Tibial artery (tissue), 4 donors: ENCODE measurements around the gene UBASH3B.

Source experiments
- DNase-seq, 2 donors: peaks; one replicate each; pipeline ENCODE4 v3.0.0-alpha.2; 2019
- H3K27ac ChIP-seq, 2 donors: fragments of 200-600 bp; sonication (generic) in 1 of 2; 1 replicate in 1 of 2; 2 replicates in 1 of 2; pipeline ENCODE4 v1.5.1; 2018 to 2019; ENCODE audit warnings: mild to moderate bottlenecking in 1 of 2
- H3K27me3 ChIP-seq, 2 donors: fragments of 200-600 bp; sonication (generic) in 1 of 2; one replicate each; pipeline versions ENCODE4 v1.5.1 to v1.6.0; 2016 to 2019
- H3K36me3 ChIP-seq, 3 donors: fragments of 200-600 bp; sonication (generic) in 2 of 3; one replicate each; pipeline ENCODE4 v1.5.1; 2016 to 2019; ENCODE audit warnings: mild to moderate bottlenecking in 2 of 3
- H3K4me1 ChIP-seq, 4 donors: fragments of 200-600 bp; sonication (generic) in 2 of 4; 1 replicate in 3 of 4; 2 replicates in 1 of 4; pipeline ENCODE4 v1.5.1; 2016 to 2019
- H3K4me3 ChIP-seq, 2 donors: fragments of 200-600 bp; sonication (generic) in 1 of 2; 1 replicate in 1 of 2; 2 replicates in 1 of 2; pipeline ENCODE4 v1.5.1; 2018 to 2019; ENCODE audit warnings: mild to moderate bottlenecking in 2 of 2
- H3K9me3 ChIP-seq, 3 donors: fragments of 200-600 bp; sonication (generic) in 1 of 3; one replicate each; pipeline ENCODE4 v1.5.1; 2016 to 2019
- CTCF ChIP-seq, 2 experiments: fragments of 200-600 bp in 1 of 2; fragments of 450-650 bp in 1 of 2; IDR thresholded peaks; one replicate each; pipeline ENCODE4 v1.5.1; 2017 to 2019; ENCODE audit warnings: antibody characterized with exemption in 2 of 2, mild to moderate bottlenecking in 1 of 2, moderate library complexity in 1 of 2
- intact Hi-C: fragments of 100-400 bp; cut with DNase I; formaldehyde crosslinking; loops from one replicate; pipeline ENCODE4 v1.15.0; 2023; ENCODE audit warnings: low total_unique reads

UBASH3B gene

GRCh38 chr11:122723576-122723975 is 68.1 kb downstream of the UBASH3B start:
- no peak for DNase-seq
- Histone ChIP-seq H3K36me3 (no peaks in the 10 kb centered on the region), H3K4me1 (no peaks in the 10 kb centered on the region), H3K9me3 (no peaks in the 10 kb centered on the region), H3K4me3 (no peak overlapping the region), H3K27ac (no peak overlapping the region), H3K27me3 (peaks cover 0 to 3% of the 10 kb centered on the region in 2 donors)
- intact Hi-C loops = no loop called here
- TF ChIP-seq CTCF (IDR thresholded peaks at IDR 0.05) = no peak

GRCh38 chr11:122724520-122724919 is 69.0 kb downstream of the UBASH3B start:
- no peak overlapping the region for H3K27ac ChIP-seq
- no peaks in the 10 kb centered on the region for H3K4me1 ChIP-seq
- intact Hi-C loops = no loop called here

GRCh38 chr11:122726028-122726427 is 70.5 kb downstream of the UBASH3B start:
- no peak for DNase-seq
- no peak for TF ChIP-seq CTCF (IDR thresholded peaks at IDR 0.05)
- Histone ChIP-seq H3K36me3 (no peaks in the 10 kb centered on the region), H3K4me3 (no peak overlapping the region), H3K9me3 (no peaks in the 10 kb centered on the region), H3K27ac (no peak overlapping the region), H3K27me3 (peaks cover 0 to 3% of the 10 kb centered on the region in 2 donors), H3K4me1 (no peaks in the 10 kb centered on the region)
- intact Hi-C loops = no loop called here

More at GRCh38 chr11:122724520-122724919, 69.0 kb downstream of the UBASH3B start:
- no peak overlapping the region for H3K4me3 ChIP-seq
- peaks cover 0 to 3% of the 10 kb centered on the region in 2 donors for H3K27me3 ChIP-seq
- no peaks in the 10 kb centered on the region for H3K36me3 ChIP-seq
- H3K9me3 ChIP-seq = no peaks in the 10 kb centered on the region
- DNase-seq = no peak
- no peak for TF ChIP-seq CTCF (IDR thresholded peaks at IDR 0.05)

- no peaks in the 10 kb centered on the region for H3K4me1 ChIP-seq
- H3K9me3 ChIP-seq = no peaks in the 10 kb centered on the region
- H3K36me3 ChIP-seq = no peaks in the 10 kb centered on the region
- H3K27me3 ChIP-seq = peaks cover 0 to 3% of the 10 kb centered on the region in 2 donors
- no peak overlapping the region for H3K27ac ChIP-seq
- intact Hi-C loops = no loop called here
- DNase-seq = no peak
- TF ChIP-seq CTCF (IDR thresholded peaks at IDR 0.05) = no peak
- no peak overlapping the region for H3K4me3 ChIP-seq
Observed at GRCh38 chr11:122727101-122727929, 71.8 kb downstream of the UBASH3B start.

- Histone ChIP-seq H3K4me1 (peaks cover 0 to 9% (median 0%) of the 10 kb centered on the region in 4 donors), H3K9me3 (no peaks in the 10 kb centered on the region), H3K27ac (no peak overlapping the region), H3K36me3 (no peaks in the 10 kb centered on the region), H3K27me3 (peaks cover 0 to 3% of the 10 kb centered on the region in 2 donors), H3K4me3 (no peak overlapping the region)
- TF ChIP-seq CTCF (IDR thresholded peaks at IDR 0.05) = no peak
- intact Hi-C loops = no loop called here
- DNase-seq = no peak
Observed at GRCh38 chr11:122728561-122728960, 73.0 kb downstream of the UBASH3B start.
